Uterus (tissue), 2 donors: Measurements from ENCODE around the gene PRKCE.

Experiments
- CTCF ChIP-seq, 4 experiments: fragments of 200-600 bp in 2 of 4; fragments of 450-650 bp in 2 of 4; sonication (generic) in 2 of 4; IDR thresholded peaks; one replicate each; pipeline ENCODE4 v1.5.1; 2016 to 2019; ENCODE audit warnings: antibody characterized with exemption in 4 of 4, mild to moderate bottlenecking in 2 of 4, moderate library complexity in 1 of 4
- POLR2A ChIP-seq, 2 donors: fragments of 450-650 bp; IDR thresholded peaks; one replicate each; pipeline ENCODE4 v1.6.1; 2016; ENCODE audit warnings: antibody characterized with exemption in 2 of 2, mild to moderate bottlenecking in 1 of 2, moderate library complexity in 1 of 2

GRCh38 chr2:46227674-46228289, 576.3 kb downstream of the PRKCE start:
- TF ChIP-seq CTCF (IDR thresholded peaks at IDR 0.05) (no peak), POLR2A (IDR thresholded peaks at IDR 0.05) (no peak)
